PC-9 (cell line): ENCODE data around the gene TPRN.

Experiments
- EZH2 ChIP-seq: fragments of 200-600 bp; sonication (generic); IDR thresholded peaks from 2 replicates; pipeline ENCODE4 v1.8.0; 2017; ENCODE audit warnings: antibody characterized with exemption, low read depth
- TF ChIP-seq, protein P1 (sequence below): fragments of 200-600 bp; sonication (generic); conservative IDR thresholded peaks from 2 replicates; pipeline ENCODE4 v1.6.1; 2017; ENCODE audit warnings: mixed run types, antibody characterized with exemption, mild to moderate bottlenecking, moderate library complexity

DNA sequence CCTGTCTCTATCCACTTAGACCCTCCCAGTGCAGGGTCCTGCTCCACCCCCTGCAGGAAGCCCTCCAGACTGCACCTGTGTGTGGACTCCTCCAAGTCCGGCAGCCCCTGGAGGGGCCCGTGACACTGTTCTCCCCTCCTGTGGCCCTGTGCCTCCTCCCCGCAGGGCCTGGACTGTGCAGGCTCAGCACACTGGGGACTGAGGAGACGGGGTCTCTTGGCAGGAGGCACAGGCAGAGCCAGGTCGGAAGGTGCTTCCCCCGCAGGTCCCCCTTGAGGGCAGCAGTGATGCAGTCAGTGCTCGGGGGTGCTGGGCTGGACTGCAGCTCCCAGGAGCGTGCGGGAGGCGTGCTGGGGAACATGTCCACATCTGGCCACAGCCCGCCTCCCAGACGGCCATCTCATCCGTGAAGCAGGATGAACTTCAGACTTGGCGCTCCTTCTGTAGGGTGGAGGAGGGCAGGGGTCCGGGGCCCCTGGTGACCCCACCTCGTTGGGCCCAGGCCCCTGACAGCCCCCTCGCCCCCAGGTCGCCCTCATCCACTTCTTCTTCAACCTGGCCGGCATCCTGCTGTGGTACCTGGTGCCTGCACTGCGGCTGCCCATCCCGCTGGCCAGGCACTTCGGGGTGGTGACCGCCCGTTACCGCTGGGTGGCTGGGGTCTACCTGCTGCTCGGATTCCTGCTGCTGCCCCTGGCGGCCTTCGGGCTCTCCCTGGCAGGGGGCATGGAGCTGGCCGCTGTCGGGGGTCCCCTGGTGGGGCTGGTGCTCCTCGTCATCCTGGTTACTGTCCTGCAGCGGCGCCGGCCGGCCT, 35.1 kb upstream of the TPRN start:
- TF ChIP-seq, protein P1, sequence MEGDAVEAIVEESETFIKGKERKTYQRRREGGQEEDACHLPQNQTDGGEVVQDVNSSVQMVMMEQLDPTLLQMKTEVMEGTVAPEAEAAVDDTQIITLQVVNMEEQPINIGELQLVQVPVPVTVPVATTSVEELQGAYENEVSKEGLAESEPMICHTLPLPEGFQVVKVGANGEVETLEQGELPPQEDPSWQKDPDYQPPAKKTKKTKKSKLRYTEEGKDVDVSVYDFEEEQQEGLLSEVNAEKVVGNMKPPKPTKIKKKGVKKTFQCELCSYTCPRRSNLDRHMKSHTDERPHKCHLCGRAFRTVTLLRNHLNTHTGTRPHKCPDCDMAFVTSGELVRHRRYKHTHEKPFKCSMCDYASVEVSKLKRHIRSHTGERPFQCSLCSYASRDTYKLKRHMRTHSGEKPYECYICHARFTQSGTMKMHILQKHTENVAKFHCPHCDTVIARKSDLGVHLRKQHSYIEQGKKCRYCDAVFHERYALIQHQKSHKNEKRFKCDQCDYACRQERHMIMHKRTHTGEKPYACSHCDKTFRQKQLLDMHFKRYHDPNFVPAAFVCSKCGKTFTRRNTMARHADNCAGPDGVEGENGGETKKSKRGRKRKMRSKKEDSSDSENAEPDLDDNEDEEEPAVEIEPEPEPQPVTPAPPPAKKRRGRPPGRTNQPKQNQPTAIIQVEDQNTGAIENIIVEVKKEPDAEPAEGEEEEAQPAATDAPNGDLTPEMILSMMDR: no peak
- TF ChIP-seq EZH2: no peak
